Trophoblast cell (in vitro differentiated cells and primary cell): Measurements from ENCODE around the gene GAGE10.

Experiments
- DNase-seq, 2 donors: peaks; one replicate each; pipeline ENCODE4 v3.0.0-alpha.2; 2016
- H2AFZ ChIP-seq: 2 replicates; pipeline ENCODE4 v1.6.1; 2013; ENCODE audit warnings: low read length, moderate library complexity, mild to moderate bottlenecking; ENCODE audit not compliant: insufficient read depth, poor library complexity
- H2AK5ac ChIP-seq: 2 replicates; pipeline ENCODE4 v1.6.1; 2013; ENCODE audit warnings: mild to moderate bottlenecking, low read length
- H2BK120ac ChIP-seq: 2 replicates; pipeline ENCODE4 v1.6.1; 2013; ENCODE audit warnings: low read length, mild to moderate bottlenecking, moderate library complexity; ENCODE audit not compliant: insufficient read depth, poor library complexity
- H2BK12ac ChIP-seq: 2 replicates; pipeline ENCODE4 v1.6.1; 2013; ENCODE audit warnings: mild to moderate bottlenecking, low read length, moderate library complexity
- H2BK5ac ChIP-seq: 2 replicates; pipeline ENCODE4 v1.6.1; 2013; ENCODE audit warnings: low read length, low read depth, moderate library complexity, mild to moderate bottlenecking; ENCODE audit not compliant: poor library complexity
- H3K14ac ChIP-seq: 2 replicates; pipeline ENCODE4 v1.6.1; 2013; ENCODE audit warnings: mild to moderate bottlenecking, low read length
- H3K18ac ChIP-seq: 2 replicates; pipeline ENCODE4 v1.6.1; 2013; ENCODE audit warnings: mild to moderate bottlenecking, low read length
- H3K23ac ChIP-seq: 2 replicates; pipeline ENCODE4 v1.6.1; 2013; ENCODE audit warnings: low read length
- H3K27ac ChIP-seq: 2 replicates; pipeline ENCODE4 v1.5.1; 2013; ENCODE audit warnings: low read depth, mild to moderate bottlenecking, inconsistent platforms, low read length, moderate library complexity
- H3K27me3 ChIP-seq: 2 replicates; pipeline ENCODE4 v1.6.1; 2013; ENCODE audit warnings: inconsistent platforms, mild to moderate bottlenecking, low read length, moderate library complexity; ENCODE audit not compliant: insufficient read depth
- H3K36me3 ChIP-seq, 2 experiments: 1 replicate in 1 of 2; 2 replicates in 1 of 2; pipeline ENCODE4 v1.6.1; 2013; ENCODE audit warnings: low read length in 2 of 2, mild to moderate bottlenecking in 2 of 2, moderate library complexity in 1 of 2; ENCODE audit not compliant: insufficient read depth in 2 of 2, control insufficient read depth in 1 of 2
- H3K4ac ChIP-seq: 2 replicates; pipeline ENCODE4 v1.6.1; 2013; ENCODE audit warnings: low read depth, mild to moderate bottlenecking, low read length, moderate library complexity
- H3K4me1 ChIP-seq, 2 experiments: 1 replicate in 1 of 2; 2 replicates in 1 of 2; pipeline ENCODE4 v1.6.1; 2013; ENCODE audit warnings: low read length in 2 of 2, mild to moderate bottlenecking in 2 of 2, moderate library complexity in 1 of 2; ENCODE audit not compliant: insufficient read depth in 2 of 2, control insufficient read depth in 1 of 2
- H3K4me2 ChIP-seq: 2 replicates; pipeline ENCODE4 v1.6.1; 2013; ENCODE audit warnings: inconsistent platforms, mild to moderate bottlenecking, low read length, moderate library complexity
- H3K4me3 ChIP-seq: 2 replicates; pipeline ENCODE4 v1.5.1; 2013; ENCODE audit warnings: mild to moderate bottlenecking, low read depth, low read length, inconsistent platforms
- H3K79me1 ChIP-seq: one replicate; pipeline ENCODE4 v1.6.1; 2013; ENCODE audit warnings: low read length
- H3K79me2 ChIP-seq: 2 replicates; pipeline ENCODE4 v1.6.1; 2013; ENCODE audit warnings: low read length, mild to moderate bottlenecking; ENCODE audit not compliant: control insufficient read depth, insufficient read depth, poor library complexity
- H3K9ac ChIP-seq: 2 replicates; pipeline ENCODE4 v1.6.1; 2013; ENCODE audit warnings: mild to moderate bottlenecking, low read length
- H3K9me3 ChIP-seq: 2 replicates; pipeline ENCODE4 v1.6.1; 2013; ENCODE audit warnings: low read depth, mild to moderate bottlenecking, control low read depth, inconsistent platforms, low read length; ENCODE audit not compliant: insufficient read depth
- H4K12ac ChIP-seq: 2 replicates; pipeline ENCODE4 v1.6.1; 2013; ENCODE audit warnings: low read depth, mild to moderate bottlenecking, low read length, moderate library complexity
- H4K8ac ChIP-seq: 2 replicates; pipeline ENCODE4 v1.6.1; 2013; ENCODE audit warnings: low read depth, mild to moderate bottlenecking, low read length, moderate library complexity
- H4K91ac ChIP-seq: one replicate; pipeline ENCODE4 v1.6.1; 2013; ENCODE audit warnings: low read depth, mild to moderate bottlenecking, low read length, moderate library complexity
- WGBS: extraction: QIAGEN DNeasy Blood & Tissue Kit; methylation state at CpG from one replicate; pipeline ENCODE4 v1.1.7; 2013; ENCODE audit warnings: missing lambda C conversion rate; ENCODE audit not compliant: insufficient read length, insufficient coverage; ENCODE audit errors: extremely low coverage; 5-methylcytosine and 5-hydroxymethylcytosine counted together

The GAGE10 gene

GRCh38 chrX:49308604-49309269, 5.3 kb downstream of the GAGE10 start:
- no peak overlapping the region for H3K4me3 ChIP-seq
- peak overlapping the region; percentile 82 for H3K18ac ChIP-seq
- peaks cover 6 to 10% of the 10 kb centered on the region in 2 experiments for H3K4me1 ChIP-seq
- peak overlapping the region; percentile 85 for H2AK5ac ChIP-seq
- H4K12ac ChIP-seq, result peak overlapping the region; percentile 72
- no peak overlapping the region for H3K9ac ChIP-seq
- H4K8ac ChIP-seq, result peak overlapping the region; percentile 92
- H3K9me3 ChIP-seq, result no peaks in the 10 kb centered on the region
- peak overlapping the region; percentile 93 for H4K91ac ChIP-seq
- H3K4ac ChIP-seq, result peak overlapping the region; percentile 58
- peak overlapping the region; percentile 87 for H2BK5ac ChIP-seq
- H2BK120ac ChIP-seq, result peak overlapping the region; percentile 87
- no peak overlapping the region for H3K23ac ChIP-seq
- no peaks in the 10 kb centered on the region for H3K36me3 ChIP-seq
- H2AFZ ChIP-seq, result peak overlapping the region; percentile 88
- WGBS, result no CpG with 5 or more reads among the region's 15 CpGs
- H2BK12ac ChIP-seq, result peak overlapping the region; percentile 94
- no peaks in the 10 kb centered on the region for H3K27me3 ChIP-seq
- peak overlapping the region; percentile 85 for H3K27ac ChIP-seq
- DNase-seq, result no peak
- H3K79me1 ChIP-seq, result peaks cover 7% of the 10 kb centered on the region
- peak overlapping the region; percentile 94 for H3K14ac ChIP-seq
- peaks cover 3% of the 10 kb centered on the region for H3K79me2 ChIP-seq
- H3K4me2 ChIP-seq, result no peak overlapping the region

GRCh38 chrX:49309401-49309981, 6.0 kb downstream of the GAGE10 start:
- Histone ChIP-seq H2AK5ac (no peak overlapping the region), H2BK5ac (peak overlapping the region; percentile 76), H3K14ac (no peak overlapping the region), H3K27ac (peak overlapping the region; percentile 85), H4K91ac (peak overlapping the region; percentile 68), H3K4ac (no peak overlapping the region), H2BK120ac (peak overlapping the region; percentile 83), H3K4me2 (peak overlapping the region; percentile 48), H2BK12ac (no peak overlapping the region), H4K8ac (peak overlapping the region; percentile 65), H3K79me1 (peaks cover 7% of the 10 kb centered on the region), H3K9me3 (no peaks in the 10 kb centered on the region), H3K18ac (no peak overlapping the region), H3K36me3 (no peaks in the 10 kb centered on the region), H3K27me3 (no peaks in the 10 kb centered on the region), H3K23ac (no peak overlapping the region), H3K4me1 (peaks cover 6 to 10% of the 10 kb centered on the region in 2 experiments), H2AFZ (peak overlapping the region; percentile 71), H3K4me3 (no peak overlapping the region), H4K12ac (no peak overlapping the region), H3K9ac (no peak overlapping the region), H3K79me2 (peaks cover 3% of the 10 kb centered on the region)
- WGBS, result no CpG with 5 or more reads among the region's 8 CpGs
- no peak for DNase-seq

DNA sequence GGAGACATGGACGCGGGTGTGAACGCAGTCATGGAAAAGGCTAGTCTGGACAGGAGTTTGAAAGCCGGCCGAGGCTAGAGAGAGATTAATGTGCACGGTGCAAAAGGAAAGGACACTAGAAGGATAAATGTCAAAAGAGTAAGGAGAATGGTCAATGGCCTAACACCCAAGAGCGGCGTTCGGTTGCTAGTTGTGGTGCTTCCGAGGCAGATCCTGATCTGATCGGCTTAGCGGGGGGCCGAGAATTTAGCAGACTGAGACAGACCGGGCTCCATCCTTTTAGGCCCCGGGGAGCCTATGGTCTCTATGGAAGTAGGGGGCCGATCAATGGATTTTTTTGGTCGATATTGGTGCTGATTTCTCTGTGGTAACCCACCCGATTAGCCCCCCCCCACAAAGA, 6.9 kb downstream of the GAGE10 start:
- no CpG with 5 or more reads among the region's 18 CpGs for WGBS
- Histone ChIP-seq H3K23ac (no peak overlapping the region), H3K36me3 (no peaks in the 10 kb centered on the region), H3K4me1 (peaks cover 6 to 10% of the 10 kb centered on the region in 2 experiments), H2BK5ac (no peak overlapping the region), H3K27ac (peak overlapping the region; percentile 17), H2BK120ac (no peak overlapping the region), H3K79me1 (peaks cover 7% of the 10 kb centered on the region), H3K14ac (no peak overlapping the region), H3K4me2 (no peak overlapping the region), H2BK12ac (no peak overlapping the region), H4K91ac (peak overlapping the region; percentile 43), H3K9me3 (no peaks in the 10 kb centered on the region), H4K12ac (peak overlapping the region; percentile 43), H4K8ac (peak overlapping the region; percentile 73), H3K79me2 (peaks cover 3% of the 10 kb centered on the region), H3K9ac (no peak overlapping the region), H2AFZ (no peak overlapping the region), H3K4me3 (no peak overlapping the region), H2AK5ac (no peak overlapping the region), H3K4ac (no peak overlapping the region), H3K27me3 (no peaks in the 10 kb centered on the region), H3K18ac (peak overlapping the region; percentile 18)
- no peak for DNase-seq

GRCh38 chrX:49312176-49312575, 8.7 kb downstream of the GAGE10 start:
- Histone ChIP-seq H3K4ac (no peak overlapping the region), H3K36me3 (no peaks in the 10 kb centered on the region), H3K79me1 (peaks cover 7% of the 10 kb centered on the region), H3K9ac (no peak overlapping the region), H3K4me3 (no peak overlapping the region), H3K79me2 (peaks cover 3% of the 10 kb centered on the region), H4K91ac (no peak overlapping the region), H2AFZ (no peak overlapping the region), H3K27me3 (no peaks in the 10 kb centered on the region), H3K4me1 (peaks cover 6 to 10% of the 10 kb centered on the region in 2 experiments), H4K8ac (no peak overlapping the region), H2AK5ac (no peak overlapping the region), H3K4me2 (no peak overlapping the region), H3K9me3 (no peaks in the 10 kb centered on the region), H2BK5ac (no peak overlapping the region), H2BK12ac (no peak overlapping the region), H3K14ac (no peak overlapping the region), H2BK120ac (no peak overlapping the region), H3K18ac (no peak overlapping the region), H3K27ac (no peak overlapping the region), H4K12ac (no peak overlapping the region), H3K23ac (no peak overlapping the region)
- no CpG with 5 or more reads among the region's 2 CpGs for WGBS
- DNase-seq, result peak in 1 of 2 donors; percentile 52
